RWPE2 (cell line): ENCODE data around the gene SPIRE1.
"Not testable (repeated sequence)": the region's sequence is repeated elsewhere in the genome, so short reads cannot be mapped to it uniquely, and the experiment has no call there.

Source experiments
- ATAC-seq: fragments of 200-7000 bp; cut with Tn5 transposase; 3 replicates; pipeline ENCODE4 v1.9.1; 2021; ENCODE audit warnings: low read depth
- DNase-seq: peaks from one replicate; pipeline ENCODE4 v3.0.0-alpha.2; 2020; ENCODE audit warnings: low spot score
- H3K27ac ChIP-seq: fragments of 450-650 bp; 2 replicates; pipeline ENCODE4 v1.5.1; 2017; ENCODE audit warnings: mild to moderate bottlenecking; ENCODE audit not compliant: poor library complexity, severe bottlenecking
- H3K27me3 ChIP-seq: fragments of 250-450 bp; sonication (Bioruptor Pico); 2 replicates; pipeline ENCODE4 v1.5.1; 2021; ENCODE audit warnings: mild to moderate bottlenecking, moderate library complexity; ENCODE audit not compliant: insufficient read depth, poor library complexity, severe bottlenecking
- H3K36me3 ChIP-seq: fragments of 250-450 bp; sonication (Bioruptor Pico); 2 replicates; pipeline ENCODE4 v1.5.1; 2020; ENCODE audit warnings: low read depth, mild to moderate bottlenecking, moderate library complexity
- H3K4me1 ChIP-seq: fragments of 250-450 bp; sonication (Bioruptor Pico); 2 replicates; pipeline ENCODE4 v1.5.1; 2021; ENCODE audit warnings: mild to moderate bottlenecking, moderate library complexity; ENCODE audit not compliant: insufficient read depth, poor library complexity, severe bottlenecking
- H3K4me3 ChIP-seq: fragments of 250-450 bp; sonication (Bioruptor Pico); 2 replicates; pipeline ENCODE4 v1.5.1; 2021; ENCODE audit warnings: mild to moderate bottlenecking, moderate library complexity; ENCODE audit not compliant: severe bottlenecking
- H3K9me3 ChIP-seq: fragments of 250-450 bp; sonication (Bioruptor Pico); 2 replicates; pipeline ENCODE4 v1.5.1; 2021; ENCODE audit warnings: mild to moderate bottlenecking, moderate library complexity; ENCODE audit not compliant: severe bottlenecking
- TF ChIP-seq, protein P1 (sequence below): fragments of 450-650 bp; IDR thresholded peaks from one replicate; pipeline ENCODE4 v1.5.1; 2017; ENCODE audit warnings: mild to moderate bottlenecking, moderate library complexity; ENCODE audit not compliant: poor library complexity, severe bottlenecking

SPIRE1 gene

GRCh38 chr18:12420821-12421421, 237.0 kb downstream of the SPIRE1 start:
- Histone ChIP-seq H3K27me3 (no peaks in the 10 kb centered on the region), H3K4me1 (no peaks in the 10 kb centered on the region), H3K4me3 (no peak overlapping the region), H3K9me3 (no peaks in the 10 kb centered on the region), H3K36me3 (no peaks in the 10 kb centered on the region), H3K27ac (no peak overlapping the region)
- DNase-seq (no peak), ATAC-seq (no peak)
- TF ChIP-seq, protein P1, sequence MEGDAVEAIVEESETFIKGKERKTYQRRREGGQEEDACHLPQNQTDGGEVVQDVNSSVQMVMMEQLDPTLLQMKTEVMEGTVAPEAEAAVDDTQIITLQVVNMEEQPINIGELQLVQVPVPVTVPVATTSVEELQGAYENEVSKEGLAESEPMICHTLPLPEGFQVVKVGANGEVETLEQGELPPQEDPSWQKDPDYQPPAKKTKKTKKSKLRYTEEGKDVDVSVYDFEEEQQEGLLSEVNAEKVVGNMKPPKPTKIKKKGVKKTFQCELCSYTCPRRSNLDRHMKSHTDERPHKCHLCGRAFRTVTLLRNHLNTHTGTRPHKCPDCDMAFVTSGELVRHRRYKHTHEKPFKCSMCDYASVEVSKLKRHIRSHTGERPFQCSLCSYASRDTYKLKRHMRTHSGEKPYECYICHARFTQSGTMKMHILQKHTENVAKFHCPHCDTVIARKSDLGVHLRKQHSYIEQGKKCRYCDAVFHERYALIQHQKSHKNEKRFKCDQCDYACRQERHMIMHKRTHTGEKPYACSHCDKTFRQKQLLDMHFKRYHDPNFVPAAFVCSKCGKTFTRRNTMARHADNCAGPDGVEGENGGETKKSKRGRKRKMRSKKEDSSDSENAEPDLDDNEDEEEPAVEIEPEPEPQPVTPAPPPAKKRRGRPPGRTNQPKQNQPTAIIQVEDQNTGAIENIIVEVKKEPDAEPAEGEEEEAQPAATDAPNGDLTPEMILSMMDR: no peak

DNA sequence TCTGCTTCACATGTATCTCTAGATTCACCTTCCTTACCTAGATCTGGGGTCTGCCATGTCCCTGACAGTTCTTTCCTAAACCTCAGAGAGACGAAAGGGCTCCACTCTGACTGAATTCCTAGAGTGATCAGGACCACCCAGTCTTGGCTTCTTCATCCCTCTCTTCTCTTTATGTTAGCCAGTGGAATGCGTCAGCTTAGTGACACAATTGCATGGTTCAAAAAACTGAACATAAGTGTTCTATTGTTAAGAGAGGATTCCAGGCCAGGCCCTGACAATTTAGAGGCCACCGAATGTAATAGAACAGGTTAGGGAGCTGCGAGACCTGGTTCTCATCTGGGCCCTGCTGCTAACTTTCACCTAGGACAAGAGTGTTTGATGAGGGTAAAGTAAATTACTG, 240.2 kb downstream of the SPIRE1 start:
- no peak overlapping the region for H3K4me3 ChIP-seq
- no peaks in the 10 kb centered on the region for H3K9me3 ChIP-seq
- no peaks in the 10 kb centered on the region for H3K4me1 ChIP-seq
- TF ChIP-seq, protein P1: no peak
- DNase-seq (no peak), ATAC-seq (no peak)
- H3K36me3 ChIP-seq: 0 out of 2 replicates have a peak, but pooled peaks cover 3% of the 10 kb centered on the region
- H3K27me3 ChIP-seq: no peaks in the 10 kb centered on the region
- no peak overlapping the region for H3K27ac ChIP-seq

- TF ChIP-seq, protein P1: no peak
- Histone ChIP-seq H3K4me3 (no peak overlapping the region), H3K4me1 (no peaks in the 10 kb centered on the region), H3K36me3 (0 out of 2 replicates have a peak, but pooled peaks cover 3% of the 10 kb centered on the region), H3K27me3 (no peaks in the 10 kb centered on the region), H3K9me3 (no peaks in the 10 kb centered on the region), H3K27ac (no peak overlapping the region)
- DNase-seq: no peak
- ATAC-seq: no peak
Measured at GRCh38 chr18:12416098-12416729, 241.7 kb downstream of the SPIRE1 start.

DNA sequence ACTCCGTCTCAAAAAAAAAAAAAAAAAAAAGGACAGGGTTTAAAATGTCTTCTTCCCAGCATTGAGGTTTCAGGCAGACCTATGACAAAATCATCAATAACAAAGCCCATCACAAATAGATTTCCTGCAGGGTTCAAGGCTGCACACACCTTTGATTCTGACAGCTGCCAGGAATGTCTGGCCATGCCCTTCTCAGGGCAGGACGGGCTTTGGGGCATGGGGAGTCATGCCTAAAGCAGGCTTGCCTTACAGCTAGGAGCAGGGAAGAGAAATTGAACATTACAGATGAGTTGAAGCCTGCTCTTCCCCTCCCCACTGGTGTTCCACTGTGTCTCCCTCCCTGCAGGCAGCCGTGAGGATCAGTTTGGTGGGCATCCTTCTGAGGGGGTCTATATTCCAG, 246.5 kb downstream of the SPIRE1 start:
- no peak for ATAC-seq
- H3K36me3 ChIP-seq: 0 out of 2 replicates have a peak, but pooled peaks cover 3% of the 10 kb centered on the region
- no peak overlapping the region for H3K4me3 ChIP-seq
- TF ChIP-seq, protein P1: no peak
- H3K27ac ChIP-seq: no peak overlapping the region
- no peaks in the 10 kb centered on the region for H3K4me1 ChIP-seq
- no peak for DNase-seq
- H3K9me3 ChIP-seq: no peaks in the 10 kb centered on the region
- no peaks in the 10 kb centered on the region for H3K27me3 ChIP-seq

GRCh38 chr18:12410747-12411146, 247.2 kb downstream of the SPIRE1 start:
- DNase-seq: not testable (repeated sequence)

More at GRCh38 chr18:12410747-12411146, 247.2 kb downstream of the SPIRE1 start:
- H3K27ac ChIP-seq, H3K9me3 ChIP-seq, H3K4me3 ChIP-seq, H3K4me1 ChIP-seq, ATAC-seq, H3K27me3 ChIP-seq, H3K36me3 ChIP-seq: not testable (repeated sequence)
